Right lobe of liver (tissue), 4 donors: ENCODE data around the gene MYO7A.

Experiments
- CTCF ChIP-seq, 4 donors: fragments of 200-600 bp in 3 of 4; fragments of 450-650 bp in 1 of 4; IDR thresholded peaks; one replicate each; pipeline versions ENCODE4 v1.5.1 to v1.8.0; 2016 to 2022; ENCODE audit warnings: antibody characterized with exemption in 4 of 4, mild to moderate bottlenecking in 2 of 4
- POLR2A ChIP-seq: fragments of 450-650 bp; IDR thresholded peaks from one replicate; pipeline ENCODE4 v1.6.1; 2017; ENCODE audit warnings: antibody characterized with exemption, mild to moderate bottlenecking
- donor health status: DM: no; HTN: no; CAD: no.
- donor health status: DM: no; HTN: no; CAD: no.
- donor health status: DM: no; HTN: yes; CAD: no.

GRCh38 chr11:77138106-77138649, 10.1 kb downstream of the MYO7A start:
- TF ChIP-seq CTCF (IDR thresholded peaks at IDR 0.05) (no peak), POLR2A (no peak)
